ENCODE measurements around the gene MCC.

The MCC gene

DNA sequence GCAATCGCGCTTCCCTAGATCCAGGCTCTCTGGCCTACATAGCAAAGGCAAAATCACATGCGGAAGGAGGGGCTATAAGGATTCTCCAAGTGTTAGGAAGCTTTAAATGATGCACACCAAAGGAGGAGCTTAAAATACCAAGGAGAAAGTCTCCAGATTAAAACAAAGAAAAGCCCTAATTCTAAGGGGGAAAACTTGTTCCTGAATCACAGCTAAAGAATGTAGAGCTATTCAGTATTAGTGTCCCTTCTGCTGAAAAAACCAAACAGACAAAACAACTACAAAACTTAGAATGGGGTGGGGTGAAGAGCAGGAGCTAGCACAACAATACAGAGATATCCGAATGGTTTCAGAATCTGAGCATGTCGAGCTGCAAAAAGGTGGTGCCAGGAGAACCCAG lies 297.9 kb downstream of the MCC start:
- Histone ChIP-seq H3K27ac (ENCODE audit: low read depth, low read length) (no peak overlapping the region), H3K27me3 (ENCODE audit: control insufficient read depth in 1 of 2, insufficient read depth in 2 of 2, low read length in 2 of 2) (no peaks in the 10 kb centered on the region), H3K4me1 (ENCODE audit: insufficient read depth, low read length) (no peaks in the 10 kb centered on the region), H3K4me3 (ENCODE audit: low read depth in 1 of 2, low read length in 2 of 2) (no peak overlapping the region), H3K36me3 (ENCODE audit: insufficient read depth, low read length) (no peaks in the 10 kb centered on the region), H3K9me3 (ENCODE audit: low read length) (no peaks in the 10 kb centered on the region), H3K9ac (ENCODE audit: low read length) (no peak overlapping the region)

DNA sequence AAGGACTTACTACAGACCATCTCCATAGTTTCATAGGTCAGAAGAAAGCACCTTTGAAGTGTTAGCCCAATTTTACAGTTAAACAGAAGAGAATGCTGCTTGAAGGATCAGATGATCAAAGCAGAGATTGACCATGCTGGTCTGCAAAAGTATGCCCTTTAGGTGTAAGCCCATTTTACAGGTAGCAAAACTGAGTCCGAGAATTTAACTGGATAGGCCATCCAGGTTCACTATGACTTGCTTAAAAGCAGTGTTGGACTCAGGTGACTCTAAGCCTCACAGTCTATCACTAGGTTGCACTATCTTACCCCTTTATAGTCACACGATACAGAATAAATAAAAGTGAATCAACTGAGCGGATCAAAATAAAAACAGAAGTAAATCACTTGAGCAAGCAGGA lies 299.0 kb downstream of the MCC start:
- Histone ChIP-seq H3K27ac (ENCODE audit: low read depth, low read length) (no peak overlapping the region), H3K36me3 (ENCODE audit: insufficient read depth, low read length) (no peaks in the 10 kb centered on the region), H3K4me3 (ENCODE audit: low read depth in 1 of 2, low read length in 2 of 2) (no peak overlapping the region), H3K9me3 (ENCODE audit: low read length) (no peaks in the 10 kb centered on the region), H3K4me1 (ENCODE audit: insufficient read depth, low read length) (no peaks in the 10 kb centered on the region), H3K9ac (ENCODE audit: low read length) (no peak overlapping the region), H3K27me3 (ENCODE audit: control insufficient read depth in 1 of 2, insufficient read depth in 2 of 2, low read length in 2 of 2) (no peaks in the 10 kb centered on the region)

DNA sequence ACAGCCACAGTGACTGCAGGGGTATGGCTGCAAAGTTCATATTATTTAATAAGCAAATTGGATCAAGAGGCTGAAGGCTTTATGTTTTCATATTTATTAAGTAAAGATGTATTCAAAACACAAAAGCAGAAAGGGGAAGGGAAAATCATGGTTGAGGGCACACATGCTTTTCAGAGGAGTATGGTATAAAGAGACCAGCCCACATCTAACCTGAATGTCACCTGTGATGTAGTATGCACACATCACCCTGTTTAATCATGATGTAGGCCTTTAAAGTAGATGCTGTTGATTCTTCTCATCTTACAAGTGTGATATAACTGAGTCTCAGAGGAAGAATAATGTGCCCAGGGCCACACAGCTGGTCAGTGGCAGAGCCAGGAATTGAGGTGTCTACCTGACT lies 299.8 kb downstream of the MCC start:
- H3K9ac ChIP-seq (ENCODE audit: low read length): no peak overlapping the region
- H3K27me3 ChIP-seq (ENCODE audit: control insufficient read depth in 1 of 2, insufficient read depth in 2 of 2, low read length in 2 of 2): no peaks in the 10 kb centered on the region
- no peak overlapping the region for H3K27ac ChIP-seq (ENCODE audit: low read depth, low read length)
- no peaks in the 10 kb centered on the region for H3K36me3 ChIP-seq (ENCODE audit: insufficient read depth, low read length)
- H3K4me1 ChIP-seq (ENCODE audit: insufficient read depth, low read length): no peaks in the 10 kb centered on the region
- H3K4me3 ChIP-seq (ENCODE audit: low read depth in 1 of 2, low read length in 2 of 2): no peak overlapping the region
- no peaks in the 10 kb centered on the region for H3K9me3 ChIP-seq (ENCODE audit: low read length)

DNA sequence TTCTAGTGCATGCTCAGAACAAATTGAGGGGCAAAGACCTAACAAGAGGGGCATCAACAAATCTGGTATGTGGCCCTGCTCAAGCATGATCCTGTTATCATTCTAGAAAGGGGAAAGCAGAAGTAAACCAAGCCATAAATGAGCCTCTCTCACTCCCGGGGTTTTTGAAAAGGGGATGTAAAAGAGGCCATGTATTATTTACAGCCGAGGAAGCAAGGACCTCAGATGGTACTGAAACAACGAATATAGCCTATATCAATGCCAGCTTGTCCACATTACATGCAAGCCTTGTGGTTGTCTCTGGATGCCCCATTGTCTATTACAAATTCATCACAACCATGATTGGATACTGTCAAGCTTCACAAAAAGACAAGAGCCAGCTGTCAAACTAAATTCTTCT lies 300.3 kb downstream of the MCC start:
- no peaks in the 10 kb centered on the region for H3K4me1 ChIP-seq (ENCODE audit: insufficient read depth, low read length)
- H3K27ac ChIP-seq (ENCODE audit: low read depth, low read length): no peak overlapping the region
- H3K4me3 ChIP-seq (ENCODE audit: low read depth in 1 of 2, low read length in 2 of 2): no peak overlapping the region
- no peak overlapping the region for H3K9ac ChIP-seq (ENCODE audit: low read length)
- no peaks in the 10 kb centered on the region for H3K36me3 ChIP-seq (ENCODE audit: insufficient read depth, low read length)
- no peaks in the 10 kb centered on the region for H3K9me3 ChIP-seq (ENCODE audit: low read length)
- no peaks in the 10 kb centered on the region for H3K27me3 ChIP-seq (ENCODE audit: control insufficient read depth in 1 of 2, insufficient read depth in 2 of 2, low read length in 2 of 2)

DNA sequence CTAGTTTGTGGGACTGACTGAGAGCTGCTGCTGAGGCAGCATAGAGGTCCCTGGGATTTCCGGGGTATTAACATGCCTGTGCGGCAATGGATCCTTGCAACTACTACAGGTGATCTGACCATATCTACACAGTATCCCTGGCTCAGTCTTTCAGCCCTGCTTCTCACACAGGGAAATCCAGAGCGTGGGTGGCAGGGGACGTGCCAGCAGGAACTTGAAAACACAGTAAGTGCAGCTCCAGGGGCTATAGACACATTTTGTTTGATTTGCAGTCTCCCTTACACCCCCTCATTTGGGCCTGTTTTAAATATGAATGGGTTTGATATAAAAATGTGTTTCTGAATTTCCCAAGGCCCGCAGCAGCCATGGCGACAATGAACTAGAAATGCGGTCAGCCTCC lies 302.2 kb downstream of the MCC start:
- no peaks in the 10 kb centered on the region for H3K4me1 ChIP-seq (ENCODE audit: insufficient read depth, low read length)
- no peak overlapping the region for H3K27ac ChIP-seq (ENCODE audit: low read depth, low read length)
- H3K4me3 ChIP-seq (ENCODE audit: low read depth in 1 of 2, low read length in 2 of 2): no peak overlapping the region

DNA sequence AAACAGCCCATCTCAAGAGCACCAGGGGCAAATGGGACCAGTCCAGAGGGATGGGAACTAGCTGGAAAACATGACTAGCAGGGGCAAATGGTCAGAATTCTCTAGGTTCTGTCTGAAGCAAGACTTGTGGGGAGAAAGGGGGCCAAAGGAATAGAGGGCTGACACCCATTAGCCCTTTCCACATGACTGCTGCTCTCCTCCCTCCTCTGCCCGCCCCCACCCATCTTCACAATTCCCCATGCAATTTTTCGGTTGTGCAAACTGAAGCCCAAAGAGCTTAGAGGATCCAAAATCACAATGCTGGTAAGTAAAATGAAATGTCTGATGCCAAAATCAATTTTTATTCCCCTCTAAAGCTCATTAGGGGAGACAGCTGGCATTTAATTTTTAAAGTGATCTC lies 304.6 kb downstream of the MCC start:
- Histone ChIP-seq H3K27ac (ENCODE audit: low read depth, low read length) (no peak overlapping the region), H3K27me3 (ENCODE audit: control insufficient read depth in 1 of 2, insufficient read depth in 2 of 2, low read length in 2 of 2) (no peaks in the 10 kb centered on the region), H3K4me3 (ENCODE audit: low read depth in 1 of 2, low read length in 2 of 2) (no peak overlapping the region), H3K9me3 (ENCODE audit: low read length) (no peaks in the 10 kb centered on the region), H3K9ac (ENCODE audit: low read length) (no peak overlapping the region), H3K4me1 (ENCODE audit: insufficient read depth, low read length) (peaks cover 13% of the 10 kb centered on the region), H3K36me3 (ENCODE audit: insufficient read depth, low read length) (no peaks in the 10 kb centered on the region)

More for the DNA sequence above, 302.2 kb downstream of the MCC start:
- Histone ChIP-seq H3K9me3 (ENCODE audit: low read length) (no peaks in the 10 kb centered on the region), H3K36me3 (ENCODE audit: insufficient read depth, low read length) (no peaks in the 10 kb centered on the region), H3K27me3 (ENCODE audit: control insufficient read depth in 1 of 2, insufficient read depth in 2 of 2, low read length in 2 of 2) (no peaks in the 10 kb centered on the region), H3K9ac (ENCODE audit: low read length) (no peak overlapping the region)

DNA sequence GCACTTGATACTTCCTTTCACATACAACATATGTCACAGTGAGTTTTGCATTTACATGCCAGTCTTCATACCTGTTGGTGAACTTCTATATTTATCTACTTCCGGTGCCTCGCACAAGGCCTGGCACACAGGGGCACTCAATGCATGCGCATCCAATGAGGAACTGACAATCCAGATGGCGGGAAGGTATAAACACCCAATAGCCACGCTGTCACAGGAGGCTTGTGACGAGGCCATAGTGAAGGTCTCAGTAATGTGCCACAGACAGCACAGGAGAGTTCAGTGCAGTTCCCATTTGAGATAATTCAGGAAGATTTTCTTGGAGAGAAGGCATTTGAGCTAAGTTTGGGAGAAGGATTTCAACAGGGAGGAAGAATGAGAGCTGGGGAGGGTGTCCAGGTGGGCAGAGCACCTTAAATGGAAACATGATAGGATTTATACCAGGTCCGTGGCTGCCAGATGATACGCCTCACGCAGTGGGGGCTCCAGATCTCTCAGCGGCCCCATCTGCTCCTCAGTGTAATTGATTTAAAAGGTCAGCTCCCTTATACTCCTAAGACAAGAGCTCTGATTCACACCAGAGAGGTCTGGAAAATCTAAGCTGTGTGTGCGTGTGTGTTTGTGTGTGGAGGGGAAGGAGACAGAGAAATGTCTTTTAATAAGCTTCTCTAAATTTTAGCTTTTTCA lies 305.5 kb downstream of the MCC start:
- Histone ChIP-seq H3K27ac (ENCODE audit: low read depth, low read length) (no peak overlapping the region), H3K36me3 (ENCODE audit: insufficient read depth, low read length) (no peaks in the 10 kb centered on the region), H3K4me1 (ENCODE audit: insufficient read depth, low read length) (peaks cover 22% of the 10 kb centered on the region), H3K27me3 (ENCODE audit: control insufficient read depth in 1 of 2, insufficient read depth in 2 of 2, low read length in 2 of 2) (no peaks in the 10 kb centered on the region), H3K4me3 (ENCODE audit: low read depth in 1 of 2, low read length in 2 of 2) (no peak overlapping the region), H3K9ac (ENCODE audit: low read length) (no peak overlapping the region), H3K9me3 (ENCODE audit: low read length) (no peaks in the 10 kb centered on the region)

DNA sequence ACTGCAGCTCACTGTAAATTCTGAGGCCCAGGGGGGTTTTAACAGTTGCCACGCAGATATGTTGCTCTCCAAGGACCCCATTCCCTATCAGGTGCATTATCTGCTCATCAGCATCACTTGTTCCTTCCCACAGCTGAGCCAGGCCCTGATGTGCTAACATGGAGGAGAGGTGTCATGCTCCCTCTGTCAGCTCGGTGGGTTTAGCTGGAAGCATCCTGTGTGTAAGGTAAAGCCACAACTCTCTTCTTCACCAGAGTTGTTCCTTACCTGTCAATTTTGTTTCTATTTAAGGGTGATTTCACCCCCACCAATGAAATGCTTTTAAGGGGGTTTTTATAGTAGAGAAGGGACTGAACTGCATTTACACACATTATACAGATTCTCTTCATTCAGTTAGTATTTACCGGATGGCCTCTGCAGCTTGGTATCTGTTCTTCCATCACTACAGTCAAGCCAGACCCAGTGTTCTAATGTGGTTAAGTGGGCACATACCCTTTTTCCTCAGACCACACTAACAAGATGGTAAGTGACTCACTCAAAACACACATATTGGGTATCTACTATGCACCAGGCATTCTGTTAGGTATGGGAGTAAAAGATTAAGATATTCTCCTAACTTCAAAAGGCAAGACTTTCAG lies 306.3 kb downstream of the MCC start:
- H3K9me3 ChIP-seq (ENCODE audit: low read length): no peaks in the 10 kb centered on the region
- no peaks in the 10 kb centered on the region for H3K27me3 ChIP-seq (ENCODE audit: control insufficient read depth in 1 of 2, insufficient read depth in 2 of 2, low read length in 2 of 2)
- H3K9ac ChIP-seq (ENCODE audit: low read length): no peak overlapping the region
- no peak overlapping the region for H3K4me3 ChIP-seq (ENCODE audit: low read depth in 1 of 2, low read length in 2 of 2)
- H3K36me3 ChIP-seq (ENCODE audit: insufficient read depth, low read length): no peaks in the 10 kb centered on the region
- no peak overlapping the region for H3K27ac ChIP-seq (ENCODE audit: low read depth, low read length)
- peaks cover 23% of the 10 kb centered on the region for H3K4me1 ChIP-seq (ENCODE audit: insufficient read depth, low read length)

DNA sequence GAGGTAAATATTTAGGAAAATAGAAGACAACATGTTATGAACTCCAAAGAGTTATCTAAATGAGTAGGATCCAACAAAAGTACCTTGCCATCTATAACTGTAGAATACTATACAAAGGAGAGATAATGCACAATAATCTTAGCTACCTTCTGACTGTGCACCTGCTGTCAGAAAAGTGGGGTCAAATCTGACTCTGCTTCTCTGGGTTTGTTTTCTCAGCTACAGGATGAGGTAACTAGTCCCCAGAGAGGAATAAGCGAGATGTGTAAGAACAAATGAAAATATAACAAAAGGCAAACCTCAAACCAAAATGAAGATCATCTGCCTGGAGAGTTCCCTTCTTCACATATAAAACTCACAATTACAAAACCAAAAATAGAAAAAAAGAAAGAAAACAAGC lies 306.8 kb downstream of the MCC start:
- no peak overlapping the region for H3K27ac ChIP-seq (ENCODE audit: low read depth, low read length)
- H3K9me3 ChIP-seq (ENCODE audit: low read length): no peaks in the 10 kb centered on the region
- no peaks in the 10 kb centered on the region for H3K27me3 ChIP-seq (ENCODE audit: control insufficient read depth in 1 of 2, insufficient read depth in 2 of 2, low read length in 2 of 2)
- no peaks in the 10 kb centered on the region for H3K36me3 ChIP-seq (ENCODE audit: insufficient read depth, low read length)
- H3K9ac ChIP-seq (ENCODE audit: low read length): no peak overlapping the region
- no peak overlapping the region for H3K4me3 ChIP-seq (ENCODE audit: low read depth in 1 of 2, low read length in 2 of 2)
- peaks cover 23% of the 10 kb centered on the region for H3K4me1 ChIP-seq (ENCODE audit: insufficient read depth, low read length)

DNA sequence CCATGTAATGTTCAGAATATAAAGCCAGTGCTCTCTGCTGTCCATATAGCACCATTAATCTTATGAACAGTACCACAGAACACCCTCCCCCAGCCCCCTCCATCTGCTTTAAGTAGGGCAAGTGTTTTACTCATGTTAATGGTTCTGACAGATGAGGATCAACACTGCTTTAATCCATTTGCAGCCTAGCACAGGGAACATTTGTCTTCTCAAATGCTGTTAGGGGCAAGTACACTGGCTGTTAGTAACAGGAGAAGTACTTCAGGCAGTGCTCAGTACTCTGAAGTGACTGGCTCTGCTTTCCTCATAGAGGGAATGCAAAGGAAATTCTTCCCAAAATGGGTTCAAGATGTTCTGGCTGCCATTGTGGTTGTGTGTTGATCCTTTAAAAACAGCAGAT lies 309.1 kb downstream of the MCC start:
- Histone ChIP-seq H3K9me3 (ENCODE audit: low read length) (no peaks in the 10 kb centered on the region), H3K4me3 (ENCODE audit: low read depth in 1 of 2, low read length in 2 of 2) (no peak overlapping the region), H3K27me3 (ENCODE audit: control insufficient read depth in 1 of 2, insufficient read depth in 2 of 2, low read length in 2 of 2) (no peaks in the 10 kb centered on the region), H3K9ac (ENCODE audit: low read length) (no peak overlapping the region), H3K27ac (ENCODE audit: low read depth, low read length) (no peak overlapping the region), H3K4me1 (ENCODE audit: insufficient read depth, low read length) (peaks cover 23% of the 10 kb centered on the region), H3K36me3 (ENCODE audit: insufficient read depth, low read length) (no peaks in the 10 kb centered on the region)

DNA sequence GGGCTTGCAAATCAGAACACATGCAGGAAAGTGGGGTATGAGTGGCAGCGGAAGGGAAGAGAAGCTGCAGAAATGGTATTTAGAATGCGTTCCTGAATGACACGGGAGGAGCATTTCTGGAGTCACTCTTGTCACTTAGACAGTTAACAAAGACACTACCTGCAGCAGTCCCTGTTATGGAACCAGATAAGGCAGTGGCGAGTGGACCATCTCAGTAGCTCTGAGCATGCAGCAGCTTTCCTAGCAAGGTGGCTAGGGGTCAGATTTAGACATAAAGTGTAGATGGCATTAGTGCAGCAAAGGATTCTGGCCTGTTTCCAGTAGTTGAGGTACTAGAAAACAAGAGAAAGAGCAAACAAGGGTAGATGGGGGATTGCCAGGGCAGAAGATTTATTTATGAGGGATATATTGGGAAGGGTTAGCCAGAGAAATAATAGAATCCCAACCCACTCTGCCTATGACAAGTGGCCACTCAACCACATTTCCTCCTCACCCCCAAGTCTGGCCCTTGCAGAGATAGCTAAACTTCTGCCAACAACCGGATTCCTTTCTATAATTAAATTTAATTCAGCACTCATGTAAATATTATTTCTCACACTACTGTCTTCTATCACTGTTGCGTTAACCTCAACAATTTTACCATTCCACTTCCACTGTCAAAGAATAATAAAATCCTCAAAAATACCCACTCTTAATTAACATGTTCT lies 310.0 kb downstream of the MCC start:
- no peak overlapping the region for H3K27ac ChIP-seq (ENCODE audit: low read depth, low read length)
- no peak overlapping the region for H3K9ac ChIP-seq (ENCODE audit: low read length)
- H3K4me1 ChIP-seq (ENCODE audit: insufficient read depth, low read length): peaks cover 23% of the 10 kb centered on the region
- H3K9me3 ChIP-seq (ENCODE audit: low read length): no peaks in the 10 kb centered on the region
- no peak overlapping the region for H3K4me3 ChIP-seq (ENCODE audit: low read depth in 1 of 2, low read length in 2 of 2)
- no peaks in the 10 kb centered on the region for H3K36me3 ChIP-seq (ENCODE audit: insufficient read depth, low read length)
- H3K27me3 ChIP-seq (ENCODE audit: control insufficient read depth in 1 of 2, insufficient read depth in 2 of 2, low read length in 2 of 2): no peaks in the 10 kb centered on the region

All from muscle layer of colon (tissue), 2 donors.